Measurements from ENCODE around the gene CAMK2G.
"Not testable (repeated sequence)": the region's sequence is repeated elsewhere in the genome, so short reads cannot be mapped to it uniquely, and the experiment has no call there.

CAMK2G gene

DNA sequence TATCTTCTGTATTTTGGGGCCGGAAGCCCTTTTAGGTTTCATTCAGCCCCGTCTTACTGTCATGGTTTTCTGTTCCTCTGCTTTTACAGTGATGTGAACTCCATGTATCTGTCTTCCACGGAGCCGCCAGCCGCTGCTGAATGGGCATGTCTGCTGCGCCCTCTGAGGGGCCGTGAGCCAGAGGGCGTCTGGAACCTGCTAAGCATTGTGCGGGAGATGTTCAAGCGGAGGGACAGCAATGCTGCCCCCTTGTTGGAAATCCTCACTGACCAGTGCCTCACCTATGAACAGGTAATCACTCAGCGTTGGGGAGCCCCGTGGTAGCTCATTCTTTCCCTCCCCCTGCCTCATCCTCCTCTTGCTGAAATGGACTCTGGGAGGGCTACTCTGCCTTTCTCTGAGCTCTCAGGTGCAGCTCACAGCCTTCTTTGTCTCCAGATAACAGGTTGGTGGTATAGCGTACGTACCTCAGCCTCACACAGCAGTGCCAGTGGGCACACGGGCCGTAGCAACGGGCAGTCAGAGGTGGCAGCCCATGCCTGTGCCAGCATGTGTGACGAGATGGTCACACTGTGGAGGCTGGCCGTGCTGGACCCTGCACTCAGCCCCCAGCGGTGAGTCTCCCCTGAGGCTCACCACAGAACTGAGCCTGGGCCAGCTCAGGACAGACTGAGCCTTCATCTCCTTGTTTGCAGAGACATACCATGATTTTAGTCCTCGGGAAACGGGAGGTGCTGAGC, 83.3 kb downstream of the CAMK2G start:
- no peak for DNase-seq (ENCODE audit: low read depth)

DNA sequence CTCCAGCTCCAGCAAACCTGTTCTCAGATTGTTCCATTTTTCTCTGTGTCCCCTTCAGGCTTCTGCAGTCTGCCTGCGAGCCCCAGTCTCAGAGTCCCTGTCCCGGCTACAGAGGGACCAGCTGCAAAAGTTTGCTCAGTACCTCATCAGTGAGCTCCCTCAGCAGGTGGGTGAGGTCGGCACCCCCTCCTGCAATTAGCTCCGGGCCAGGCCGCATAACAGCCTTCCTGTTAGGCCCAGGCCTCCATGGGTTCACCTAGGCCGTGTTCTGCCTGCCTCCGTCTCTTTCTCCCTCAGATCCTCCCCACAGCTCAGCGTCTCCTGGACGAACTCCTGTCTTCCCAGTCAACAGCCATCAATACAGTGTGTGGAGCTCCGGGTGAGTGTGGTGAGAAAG, 84.7 kb downstream of the CAMK2G start:
- DNase-seq (ENCODE audit: low read depth), result no peak

DNA sequence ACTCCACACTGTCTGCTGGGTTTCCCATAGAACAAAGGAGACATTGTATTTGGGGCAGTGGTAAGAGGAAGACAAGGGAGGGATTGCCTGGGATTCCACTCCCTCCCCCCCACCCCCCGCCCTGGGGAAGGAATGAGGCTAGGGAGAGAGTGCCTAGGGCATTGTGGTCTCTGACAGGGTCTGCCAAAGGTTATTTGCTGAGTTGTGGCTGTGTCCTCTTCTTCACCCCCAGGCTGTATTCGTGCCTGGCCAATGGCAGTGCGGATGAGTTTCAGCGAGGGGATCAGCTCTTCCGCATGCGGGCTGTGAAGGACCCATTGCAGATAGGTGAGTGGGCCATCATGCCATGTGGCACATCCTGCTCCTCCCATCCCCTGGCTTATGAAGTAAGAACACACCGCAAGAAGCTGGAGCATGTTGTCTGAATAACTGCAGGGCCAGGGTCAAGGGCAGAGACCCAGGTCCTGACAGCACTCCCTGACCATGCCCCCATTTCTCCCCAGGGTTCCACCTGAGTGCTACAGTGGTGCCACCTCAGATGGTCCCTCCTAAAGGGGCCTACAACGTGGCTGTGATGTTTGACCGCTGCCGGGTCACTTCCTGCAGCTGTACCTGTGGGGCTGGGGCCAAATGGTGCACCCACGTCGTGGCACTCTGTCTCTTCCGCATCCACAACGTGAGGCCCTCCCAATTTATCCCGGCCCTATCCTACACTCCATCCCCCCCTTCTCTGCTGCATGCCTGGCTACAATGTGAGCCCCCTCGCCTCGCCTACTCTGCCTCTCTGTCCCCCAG, 85.3 kb downstream of the CAMK2G start:
- DNase-seq (ENCODE audit: low read depth), result no peak

DNA sequence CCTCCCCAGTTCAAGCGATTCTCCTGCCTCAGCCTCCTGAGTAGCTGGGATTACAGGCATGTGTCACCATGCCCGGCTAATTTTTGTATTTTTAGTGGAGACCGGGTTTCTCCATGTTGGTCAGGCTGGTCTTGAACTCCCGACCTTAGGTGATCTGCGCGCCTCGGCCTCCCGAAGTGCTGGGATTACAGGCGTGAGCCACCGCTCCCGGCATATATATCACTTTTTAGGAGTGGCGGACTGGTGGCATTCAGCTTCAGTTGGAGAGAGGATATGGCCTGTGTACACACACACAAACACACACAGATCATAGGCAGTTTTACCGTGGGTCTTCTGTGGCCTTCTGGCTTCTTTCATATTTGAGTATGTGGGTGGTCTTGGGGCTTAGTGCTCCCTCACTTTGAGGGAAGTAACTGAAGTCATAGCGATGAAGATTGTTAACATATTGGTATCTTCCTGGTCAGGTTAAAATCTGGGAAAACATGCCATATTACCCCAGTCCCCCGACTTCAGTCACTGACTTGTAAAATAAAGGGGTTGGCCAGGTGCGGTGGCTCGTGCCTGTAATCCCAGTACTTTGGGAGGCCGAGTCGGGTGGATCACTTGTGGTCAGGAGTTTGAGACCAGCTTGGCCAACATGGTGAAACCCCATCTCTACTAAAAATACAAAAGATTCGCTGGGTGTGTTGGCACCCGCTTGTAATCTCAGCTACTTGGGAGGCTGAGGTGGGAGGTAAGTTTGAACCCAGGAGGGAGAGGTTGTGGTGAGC, 87.1 kb downstream of the CAMK2G start:
- not testable (repeated sequence) for DNase-seq (ENCODE audit: low read depth)

DNA sequence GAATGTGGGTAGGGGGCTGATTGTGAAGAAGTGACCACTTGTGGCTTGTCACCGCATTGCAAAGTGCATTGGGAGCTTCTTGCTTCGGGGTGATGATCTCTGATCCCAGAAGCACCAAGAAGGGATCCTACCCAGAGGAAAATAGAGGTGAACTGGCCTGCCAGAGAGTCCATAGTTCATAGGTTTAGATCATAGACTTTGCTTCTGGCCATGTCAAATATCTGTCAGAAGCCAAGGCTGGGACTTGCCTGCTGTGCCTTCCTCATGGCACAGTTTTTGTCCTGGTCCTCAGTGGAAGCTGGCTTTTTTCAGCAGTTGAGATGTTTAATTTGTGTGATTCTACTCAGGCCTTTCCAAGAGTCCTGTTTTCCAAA, 87.9 kb downstream of the CAMK2G start:
- DNase-seq (ENCODE audit: low read depth), result no peak

DNA sequence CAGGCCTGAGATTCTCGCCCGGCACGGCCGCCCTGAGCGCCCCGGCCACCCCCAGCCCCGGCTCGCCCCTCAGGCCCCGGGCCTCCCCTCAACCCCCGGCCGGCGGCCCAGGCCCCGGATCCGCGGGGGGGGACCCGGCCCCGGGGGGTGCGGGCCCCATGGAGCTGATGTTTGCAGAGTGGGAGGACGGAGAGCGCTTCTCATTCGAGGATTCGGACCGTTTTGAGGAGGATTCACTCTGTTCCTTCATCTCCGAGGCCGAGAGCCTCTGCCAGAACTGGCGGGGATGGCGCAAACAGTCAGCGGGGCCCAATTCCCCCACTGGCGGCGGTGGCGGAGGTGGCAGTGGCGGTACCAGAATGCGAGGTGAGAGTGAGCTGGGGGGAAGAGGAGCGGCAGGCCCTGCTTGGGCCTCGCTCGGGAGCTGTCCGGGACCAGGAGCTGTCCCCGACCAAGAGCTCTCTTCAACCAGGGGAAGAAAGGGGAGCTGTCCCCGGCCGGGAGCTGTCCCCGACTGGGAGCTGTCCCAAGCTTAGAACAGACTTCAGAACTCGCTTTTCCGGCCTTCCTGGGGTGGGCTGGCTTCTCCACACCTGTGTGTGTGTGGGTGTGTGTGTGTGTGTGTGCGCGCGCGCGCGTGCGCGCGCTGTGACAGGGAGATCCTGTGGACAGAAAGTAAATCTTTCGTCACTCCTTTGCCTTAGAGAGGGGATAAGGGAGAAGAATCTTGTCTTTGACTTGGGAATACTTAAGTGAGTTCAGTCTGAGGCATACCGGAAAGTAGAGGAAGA, 88.4 kb downstream of the CAMK2G start:
- DNase-seq (ENCODE audit: low read depth), result no peak

DNA sequence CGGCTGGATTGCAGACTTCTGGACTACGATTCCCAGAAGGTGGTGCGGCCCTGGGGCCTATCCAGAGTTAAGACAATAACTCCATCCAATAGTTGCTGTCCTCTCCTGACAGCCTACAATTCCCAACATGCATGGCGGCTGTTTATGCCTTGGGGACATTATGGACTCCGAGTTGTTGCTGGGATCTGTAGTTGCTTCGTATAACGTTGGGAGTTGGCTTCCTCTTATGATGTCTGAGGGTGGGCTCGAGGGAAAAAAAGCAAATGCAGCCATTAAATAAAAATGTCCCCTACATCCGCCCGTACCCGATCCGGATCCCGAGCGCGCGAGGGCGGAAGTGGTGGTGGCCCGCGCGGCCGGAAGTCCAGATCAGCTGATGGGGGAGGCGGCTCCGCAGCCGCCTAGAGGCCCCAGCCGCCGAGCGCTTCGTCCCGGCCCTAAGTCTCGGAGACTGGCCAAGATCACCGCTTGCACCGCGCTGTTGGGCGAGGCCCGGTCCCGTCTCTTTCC, 89.1 kb downstream of the CAMK2G start, which contains the start of gene ZSWIM8:
TSS of gene ZSWIM8 (plus strand) at position 396 of the 510 bp plus-strand sequence. CDS start 273 bp downstream, outside the sequence.
- DNase-seq (ENCODE audit: low read depth), result peak; percentile 71

DNA sequence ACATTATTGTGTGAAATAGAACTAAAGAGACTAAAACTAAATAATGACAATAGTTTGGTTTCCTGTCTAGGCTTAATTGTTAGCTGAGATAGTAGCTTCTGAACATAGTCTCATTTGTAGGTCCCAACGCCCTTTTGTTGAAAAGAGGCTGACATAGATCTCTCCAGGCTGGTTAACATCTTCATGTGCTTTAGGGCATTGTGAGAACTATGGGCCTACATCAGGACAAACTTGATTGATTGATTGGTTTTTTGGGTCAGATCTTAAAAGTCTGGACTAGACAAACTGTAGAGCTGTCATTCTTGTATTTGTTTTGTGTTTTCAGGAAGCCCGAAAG, 91.6 kb downstream of the CAMK2G start:
- DNase-seq (ENCODE audit: low read depth), result no peak

DNA sequence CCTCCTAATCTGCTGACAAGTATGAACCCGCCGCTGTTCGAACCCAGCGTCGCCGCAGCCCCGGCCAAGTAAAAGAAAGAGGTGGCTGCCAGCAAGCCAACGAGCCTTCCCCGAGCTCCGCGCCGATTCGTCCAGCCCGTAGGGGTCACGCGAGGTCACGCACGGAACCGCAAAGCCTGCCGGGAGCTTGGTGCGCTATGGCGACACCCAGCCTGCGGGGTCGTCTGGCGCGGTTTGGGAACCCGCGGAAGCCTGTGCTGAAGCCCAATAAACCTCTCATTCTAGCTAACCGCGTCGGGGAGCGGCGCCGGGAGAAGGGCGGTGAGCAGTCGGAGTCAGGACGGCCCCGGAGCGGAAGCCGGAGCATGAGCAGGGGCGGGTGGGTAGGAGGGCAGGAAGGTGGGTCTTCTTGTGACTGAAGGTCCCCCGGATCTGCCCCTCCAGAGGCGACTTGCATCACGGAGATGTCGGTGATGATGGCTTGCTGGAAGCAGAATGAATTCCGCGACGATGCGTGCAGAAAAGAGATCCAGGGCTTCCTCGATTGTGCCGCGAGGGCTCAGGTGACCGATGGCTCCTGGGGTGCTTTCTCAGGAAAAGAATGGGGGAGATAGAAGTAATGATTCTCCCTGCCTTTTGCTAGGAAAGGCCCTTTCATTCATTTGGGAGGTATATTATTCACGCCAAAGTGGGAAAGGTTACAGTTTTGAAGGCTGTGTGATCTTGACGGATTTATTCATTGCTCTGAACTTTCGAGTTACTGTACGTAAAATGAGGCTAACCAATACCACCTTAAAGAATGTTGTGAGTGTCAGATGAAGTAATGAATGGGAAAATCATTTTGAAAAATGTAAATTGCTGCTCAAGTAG, 92.2 kb downstream of the CAMK2G start, which contains the start of gene CHCHD1:
TSS of gene CHCHD1 (plus strand) at position 170 of the 870 bp plus-strand sequence. CDS start at position 198, 28 bp downstream.
- peak; percentile 45 for DNase-seq (ENCODE audit: low read depth)

DNA sequence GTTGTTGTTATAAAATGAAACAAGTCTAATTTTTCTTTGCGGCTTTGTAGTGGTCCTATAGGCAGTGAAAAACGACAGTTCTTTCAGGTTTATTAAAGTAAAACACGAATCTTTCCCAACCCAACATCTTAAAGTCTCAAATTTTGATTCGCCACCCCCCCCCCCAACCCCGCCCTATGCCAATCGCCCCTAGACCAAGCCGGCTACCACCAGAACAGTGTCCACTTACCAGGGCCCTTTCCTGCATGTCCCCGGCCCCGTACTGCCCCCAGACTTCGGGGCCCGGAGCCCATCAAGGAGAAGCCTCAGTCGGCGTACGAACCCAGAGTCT, 92.8 kb downstream of the CAMK2G start:
- DNase-seq (ENCODE audit: low read depth), result no peak

DNA sequence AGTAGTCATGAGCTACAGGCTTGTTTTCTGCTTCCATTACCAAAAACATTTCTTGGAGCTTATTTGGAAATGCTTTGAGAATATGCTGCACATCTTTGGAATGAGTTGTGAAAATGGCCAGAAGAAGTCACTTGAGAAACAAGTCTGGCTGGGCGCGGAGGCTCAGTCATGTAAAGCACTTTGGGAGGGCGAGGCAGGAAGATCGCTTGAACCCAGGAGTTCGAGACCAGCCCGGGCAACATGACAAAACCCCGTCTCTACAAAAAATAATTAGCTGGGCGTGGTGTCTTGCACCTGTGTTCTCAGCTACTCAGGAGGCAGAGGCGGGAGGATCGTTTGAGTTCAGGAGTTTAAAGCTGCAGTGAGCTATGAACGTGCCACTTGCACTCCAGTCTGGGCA, 93.4 kb downstream of the CAMK2G start:
- no peak for DNase-seq (ENCODE audit: low read depth)

DNA sequence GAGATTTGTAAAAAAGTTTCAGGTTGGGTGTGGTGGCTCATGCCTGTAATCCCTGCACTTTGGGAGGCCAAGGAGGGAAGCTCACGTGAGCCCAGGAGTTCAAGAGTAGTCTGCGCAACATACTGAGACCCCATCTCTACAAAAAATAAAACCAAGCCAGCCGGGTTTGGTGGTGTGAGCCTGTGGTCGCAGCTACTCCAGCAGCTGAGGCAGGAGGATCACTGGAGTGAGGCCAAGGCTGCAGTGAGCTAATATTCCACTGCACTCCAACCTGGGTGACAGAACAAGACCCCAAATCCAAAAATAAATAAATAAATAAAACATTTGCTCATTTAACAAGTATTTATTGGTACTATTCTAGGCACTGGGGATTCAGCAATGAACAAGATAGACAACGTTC, 94.1 kb downstream of the CAMK2G start:
- DNase-seq (ENCODE audit: low read depth), result no peak

DNA sequence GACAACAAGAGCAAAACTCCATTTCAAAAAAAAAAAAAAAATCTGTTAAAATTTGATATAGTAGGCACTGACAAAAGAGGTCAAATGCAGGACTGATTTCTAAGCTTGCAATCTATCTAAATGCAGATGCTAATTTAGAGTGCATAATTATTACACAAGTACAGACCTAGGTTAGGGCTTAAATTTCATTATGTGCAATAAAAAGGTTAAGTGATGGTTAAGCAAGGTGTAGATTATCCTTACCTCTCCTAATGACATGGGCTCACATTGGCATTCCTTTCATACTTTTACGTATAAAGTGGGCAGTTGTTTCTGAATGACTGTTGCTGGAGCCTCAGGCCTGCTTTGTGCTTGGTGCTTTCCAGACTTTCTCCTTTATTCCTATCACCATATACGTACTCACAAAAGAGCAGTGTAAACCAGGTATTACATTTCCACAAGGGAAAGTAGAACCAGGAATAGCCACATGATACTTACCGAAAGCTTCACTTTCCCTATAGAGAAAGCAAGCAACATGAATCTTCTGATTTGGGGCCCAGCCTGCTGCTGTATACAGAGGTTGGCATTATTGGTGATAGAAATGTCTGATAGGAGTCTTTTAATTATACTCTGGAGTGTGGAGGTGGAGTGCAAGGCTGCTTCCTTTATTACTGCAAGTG, 94.7 kb downstream of the CAMK2G start:
- DNase-seq (ENCODE audit: low read depth), result no peak

DNA sequence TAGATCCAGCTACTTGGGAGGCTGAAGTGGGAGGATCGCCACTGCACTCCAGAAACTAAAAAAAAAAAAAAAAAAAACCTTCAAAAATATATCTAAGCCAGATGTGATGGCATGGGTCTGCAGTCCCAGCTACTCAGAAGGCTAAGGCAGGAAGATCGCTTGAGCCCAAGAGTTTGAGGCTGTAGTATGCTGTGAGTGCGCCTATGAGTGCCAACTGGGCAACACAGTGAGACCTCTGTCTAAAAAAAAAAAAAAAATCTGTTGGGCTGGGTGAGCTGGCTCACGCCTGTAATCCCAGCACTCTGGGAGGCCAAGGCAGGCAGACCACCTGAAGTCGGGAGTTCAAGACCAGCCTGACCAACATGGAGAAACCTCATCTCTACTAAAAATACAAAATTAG, 95.3 kb downstream of the CAMK2G start:
- no peak for DNase-seq (ENCODE audit: low read depth)

DNA sequence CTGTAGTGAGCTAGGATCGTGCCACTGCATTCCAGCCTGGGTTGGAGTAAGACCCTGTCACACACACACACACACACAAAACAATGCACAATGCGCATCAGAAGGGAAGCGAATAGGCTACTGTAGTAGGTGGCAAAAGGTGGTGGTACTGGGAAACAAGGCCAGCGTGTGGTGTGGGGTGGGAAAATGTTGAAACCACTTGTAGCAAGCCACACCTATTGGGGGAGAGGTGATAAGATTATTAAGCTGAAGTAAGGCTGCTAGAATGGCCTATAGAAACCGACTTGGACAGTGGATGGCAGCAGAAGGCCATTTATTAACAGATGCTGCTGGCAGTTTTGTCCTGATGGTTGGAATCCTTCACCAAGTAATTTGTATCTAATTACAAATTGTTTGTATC, 99.7 kb downstream of the CAMK2G start:
- no peak for DNase-seq (ENCODE audit: low read depth)

DNA sequence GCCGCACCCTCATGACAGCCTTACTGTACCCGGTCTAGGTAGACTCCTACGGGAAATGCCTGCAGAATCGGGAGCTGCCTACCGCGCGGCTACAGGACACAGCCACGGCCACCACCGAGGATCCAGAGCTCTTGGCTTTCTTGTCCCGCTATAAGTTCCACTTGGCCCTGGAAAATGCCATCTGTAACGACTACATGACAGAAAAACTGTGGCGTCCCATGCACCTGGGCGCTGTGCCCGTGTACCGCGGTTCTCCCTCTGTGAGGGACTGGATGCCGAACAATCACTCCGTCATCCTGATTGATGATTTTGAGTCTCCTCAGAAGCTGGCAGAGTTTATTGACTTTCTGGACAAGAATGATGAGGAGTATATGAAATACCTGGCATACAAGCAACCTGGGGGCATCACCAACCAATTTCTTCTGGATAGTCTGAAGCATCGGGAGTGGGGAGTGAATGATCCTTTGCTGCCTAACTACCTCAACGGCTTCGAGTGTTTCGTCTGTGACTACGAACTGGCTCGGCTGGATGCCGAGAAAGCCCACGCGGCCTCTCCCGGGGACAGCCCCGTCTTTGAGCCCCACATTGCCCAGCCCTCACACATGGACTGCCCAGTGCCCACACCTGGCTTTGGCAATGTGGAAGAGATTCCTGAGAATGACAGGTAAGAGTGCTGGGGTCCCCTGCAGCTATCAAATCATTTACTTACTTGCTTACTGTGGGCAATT, 101.0 kb downstream of the CAMK2G start:
- no peak for DNase-seq (ENCODE audit: low read depth)

DNA sequence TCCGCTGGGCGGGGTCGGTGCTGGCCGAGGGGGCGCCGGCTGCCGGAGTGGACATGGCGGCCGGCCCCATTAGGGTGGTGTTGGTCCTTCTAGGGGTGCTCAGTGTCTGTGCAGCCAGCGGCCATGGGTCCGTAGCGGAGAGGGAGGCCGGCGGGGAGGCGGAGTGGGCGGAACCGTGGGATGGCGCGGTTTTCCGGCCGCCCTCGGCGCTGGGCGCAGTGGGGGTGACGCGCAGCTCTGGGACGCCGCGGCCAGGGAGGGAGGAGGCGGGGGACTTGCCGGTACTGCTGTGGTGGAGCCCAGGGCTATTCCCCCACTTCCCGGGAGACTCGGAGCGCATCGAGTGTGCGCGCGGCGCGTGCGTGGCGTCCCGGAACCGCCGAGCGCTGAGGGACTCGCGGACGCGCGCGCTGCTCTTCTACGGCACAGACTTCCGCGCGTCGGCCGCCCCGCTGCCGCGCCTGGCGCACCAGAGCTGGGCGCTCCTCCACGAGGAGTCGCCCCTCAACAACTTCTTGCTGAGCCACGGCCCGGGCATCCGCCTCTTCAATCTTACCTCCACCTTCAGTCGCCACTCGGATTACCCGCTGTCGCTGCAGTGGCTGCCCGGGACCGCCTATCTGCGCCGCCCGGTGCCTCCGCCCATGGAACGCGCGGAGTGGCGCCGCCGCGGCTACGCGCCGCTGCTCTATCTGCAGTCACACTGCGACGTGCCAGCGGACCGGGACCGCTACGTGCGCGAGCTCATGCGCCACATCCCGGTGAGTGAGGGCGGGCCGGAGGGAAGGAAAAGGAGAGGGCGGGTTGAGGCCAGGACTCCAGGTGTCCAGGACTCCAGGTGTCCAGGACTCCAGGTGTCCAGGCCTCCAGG, 101.8 kb downstream of the CAMK2G start:
- DNase-seq (ENCODE audit: low read depth), result no peak

DNA sequence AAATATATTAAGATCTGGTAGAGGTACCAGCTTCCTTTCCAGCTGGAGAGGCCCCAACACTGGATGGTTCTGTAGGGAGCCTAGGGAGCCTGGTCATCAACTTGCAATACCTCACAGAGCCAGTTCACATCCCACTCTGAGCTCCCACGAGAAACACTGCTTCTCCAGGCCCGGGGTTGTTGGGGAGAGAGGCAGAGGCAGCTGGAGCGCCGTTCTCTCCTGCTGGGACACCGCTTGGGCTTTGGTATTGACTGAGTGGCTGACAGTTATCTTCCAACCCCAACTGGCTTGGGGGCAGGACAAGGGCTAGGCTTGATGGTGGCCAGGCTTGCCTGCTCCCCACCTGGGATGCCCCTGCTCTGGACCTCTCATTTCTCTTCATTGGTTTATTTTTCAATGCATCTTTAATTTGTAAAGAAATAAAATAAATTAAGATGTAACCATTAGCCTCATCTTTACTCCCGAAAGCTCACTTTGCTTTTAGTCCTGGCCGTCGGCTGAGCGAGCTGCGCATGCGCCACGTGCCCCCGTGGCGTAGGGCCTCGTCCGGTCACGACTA, 102.6 kb downstream of the CAMK2G start:
- no peak for DNase-seq (ENCODE audit: low read depth)
